GM18526 (cell line): ENCODE results near the gene NLRC5.

ENCODE experiments used
- POLR2A ChIP-seq: IDR thresholded peaks from 3 replicates; pipeline ENCODE4 v1.6.1; 2011; ENCODE audit not compliant: insufficient read length; ENCODE audit errors: extremely low read depth

The NLRC5 gene

GRCh38 chr16:57082664-57083063 lies 93.3 kb downstream of the NLRC5 start:
- no peak for TF ChIP-seq POLR2A

DNA sequence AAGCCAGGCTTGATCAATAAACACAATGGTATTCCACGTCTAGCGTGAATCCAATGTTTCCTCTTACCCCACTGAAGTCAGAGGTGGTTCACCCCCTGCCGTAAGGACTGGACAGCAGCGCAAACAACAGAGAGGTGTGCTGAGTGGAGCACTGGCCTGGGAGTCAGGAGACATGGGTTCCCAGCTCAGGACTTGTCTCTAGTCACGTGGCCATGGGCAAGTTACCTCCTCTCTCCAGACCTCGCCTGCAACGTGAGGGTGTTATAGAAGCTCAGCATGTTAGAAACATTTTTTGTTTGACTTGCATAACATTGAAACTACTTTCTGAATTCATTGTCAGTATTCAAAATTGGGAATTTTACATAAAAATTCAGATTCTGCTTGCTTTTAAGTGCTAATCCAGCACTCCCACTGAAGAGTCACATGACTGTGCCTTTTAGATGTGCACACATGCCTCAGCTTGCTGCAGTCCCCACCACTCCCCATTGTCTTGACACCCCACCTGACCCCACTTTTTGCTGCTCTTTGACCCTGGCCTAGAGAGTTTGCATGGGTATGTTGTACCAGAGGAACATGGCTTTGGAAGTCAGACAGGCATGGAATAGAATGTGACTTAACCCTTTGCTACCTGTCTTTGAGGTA lies 94.2 kb downstream of the NLRC5 start:
- no peak for TF ChIP-seq POLR2A

- no peak for TF ChIP-seq POLR2A
Observed at GRCh38 chr16:57084257-57084770, 95.0 kb downstream of the NLRC5 start.

DNA sequence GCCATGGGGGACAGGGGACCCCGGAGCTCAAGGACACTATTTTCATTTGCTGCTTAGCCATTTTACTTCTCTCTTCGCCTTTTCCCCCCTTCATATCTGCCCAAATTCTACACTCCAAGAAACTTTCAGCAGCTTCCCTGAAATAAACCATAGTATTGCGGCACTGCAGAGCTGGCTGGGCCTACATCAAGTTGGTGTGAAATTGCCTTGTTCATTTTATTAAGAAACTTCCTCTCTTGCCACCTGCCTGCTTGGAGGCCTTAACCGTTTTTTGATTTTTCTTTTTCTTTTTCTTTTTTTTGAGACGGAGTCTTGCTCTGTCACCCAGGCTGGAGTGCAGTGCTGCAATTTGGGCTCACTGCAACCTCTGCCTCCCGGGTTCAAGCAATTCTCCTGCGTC lies 95.6 kb downstream of the NLRC5 start:
- no peak for TF ChIP-seq POLR2A

DNA sequence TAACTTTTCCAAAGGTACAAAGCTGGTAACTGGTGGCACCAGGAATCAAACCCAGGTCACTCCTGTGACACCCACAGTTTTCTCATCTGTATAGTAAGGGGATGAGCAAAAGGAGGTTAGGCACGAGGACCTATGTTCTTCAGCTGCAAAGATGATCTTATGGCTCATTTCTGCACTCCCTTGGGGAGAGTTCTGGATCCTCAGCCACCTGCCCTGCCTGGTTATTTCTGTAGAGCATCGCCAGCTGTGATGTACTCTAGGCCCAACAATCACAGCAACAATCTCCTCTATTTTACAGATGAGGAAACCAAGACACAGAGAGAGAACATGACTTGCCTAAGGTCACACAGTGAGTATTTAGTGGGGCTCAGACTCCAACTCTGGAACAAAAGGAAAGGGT lies 97.6 kb downstream of the NLRC5 start:
- no peak for TF ChIP-seq POLR2A

- no peak for TF ChIP-seq POLR2A
Observed at GRCh38 chr16:57089406-57089805, 100.0 kb downstream of the NLRC5 start.

DNA sequence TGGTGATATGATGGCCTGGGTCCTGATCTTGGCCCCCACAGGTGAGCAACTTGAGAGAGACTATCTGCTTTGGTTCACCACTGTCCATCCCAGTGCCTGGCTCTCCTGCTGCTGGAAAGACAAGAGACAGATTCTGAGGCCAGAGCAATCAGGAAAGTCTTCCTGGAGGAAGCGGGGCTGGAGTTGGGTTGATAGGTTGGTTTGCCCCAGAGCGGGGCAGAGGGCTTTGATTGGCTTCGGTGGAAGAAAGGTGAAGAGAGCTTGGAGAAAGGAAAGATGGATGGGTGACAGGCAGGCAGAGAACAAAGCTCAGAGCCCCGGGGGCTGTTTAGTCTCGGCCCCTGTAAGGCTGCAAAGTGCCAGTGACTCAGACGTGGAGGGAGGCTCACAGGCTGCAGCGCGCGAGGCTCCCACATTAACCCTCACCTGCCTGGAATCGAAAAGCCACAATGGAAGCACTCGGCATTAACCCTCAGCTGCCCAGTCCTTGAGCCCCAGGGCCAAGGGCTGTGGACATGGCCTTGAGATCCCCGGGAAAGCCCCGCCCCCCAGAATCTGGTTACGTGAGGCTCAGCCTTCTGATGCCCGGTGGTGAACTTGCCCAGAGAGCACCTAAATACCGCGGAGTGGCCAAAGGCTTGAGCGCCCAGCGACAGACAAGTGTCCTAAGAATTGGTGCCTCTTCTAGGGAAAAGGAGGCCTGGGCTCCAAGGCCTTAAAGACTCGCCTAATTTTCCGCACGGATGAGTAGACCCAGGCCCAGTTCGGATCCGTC lies 102.0 kb downstream of the NLRC5 start:
- no peak for TF ChIP-seq POLR2A

DNA sequence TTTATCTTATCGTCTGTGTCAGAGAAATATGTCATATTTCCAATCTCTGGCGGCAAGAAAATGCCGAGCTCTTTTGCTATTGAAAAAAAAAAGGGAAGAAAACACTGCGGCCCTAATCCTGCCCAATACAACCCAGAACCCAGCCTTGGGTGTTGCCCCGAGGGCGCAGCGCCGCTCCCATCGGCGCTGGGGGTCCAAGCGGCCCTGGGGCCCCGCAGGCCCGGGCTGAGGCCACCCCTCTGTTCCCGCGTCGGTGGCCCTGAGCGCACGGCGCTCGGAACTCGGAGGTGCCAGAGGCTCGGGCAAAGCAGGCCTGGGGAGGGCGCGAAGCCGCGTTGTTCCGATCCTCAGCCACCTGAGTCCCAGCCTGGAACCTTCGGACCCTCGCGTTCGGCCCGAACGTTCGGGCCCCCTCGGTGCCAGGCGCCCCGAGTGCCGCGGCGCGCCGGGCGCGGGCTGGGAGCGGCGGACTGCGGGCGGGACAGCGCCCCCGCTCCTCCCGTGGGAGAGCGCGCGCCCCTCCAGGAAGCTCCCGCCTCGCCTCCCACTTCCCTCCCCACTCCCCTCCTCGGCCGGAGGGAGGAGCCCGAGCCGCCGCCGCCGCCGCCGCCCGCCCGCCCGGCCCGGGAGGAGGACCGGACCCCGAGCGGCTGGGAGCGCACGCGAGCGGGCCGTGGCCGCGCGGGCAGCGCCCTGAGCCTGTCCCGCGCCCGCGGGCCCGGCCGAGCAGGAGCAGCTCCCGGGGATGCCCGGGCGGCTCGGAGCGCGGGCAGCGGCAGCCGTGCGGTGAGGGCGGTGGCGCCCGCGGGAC lies 102.8 kb downstream of the NLRC5 start, which contains the start of gene CPNE2:
Gene CPNE2 (plus strand): TSS at position 609 of the 811 bp plus-strand sequence. CDS start 18,160 bp downstream, outside the sequence.
- TF ChIP-seq POLR2A, result no peak

DNA sequence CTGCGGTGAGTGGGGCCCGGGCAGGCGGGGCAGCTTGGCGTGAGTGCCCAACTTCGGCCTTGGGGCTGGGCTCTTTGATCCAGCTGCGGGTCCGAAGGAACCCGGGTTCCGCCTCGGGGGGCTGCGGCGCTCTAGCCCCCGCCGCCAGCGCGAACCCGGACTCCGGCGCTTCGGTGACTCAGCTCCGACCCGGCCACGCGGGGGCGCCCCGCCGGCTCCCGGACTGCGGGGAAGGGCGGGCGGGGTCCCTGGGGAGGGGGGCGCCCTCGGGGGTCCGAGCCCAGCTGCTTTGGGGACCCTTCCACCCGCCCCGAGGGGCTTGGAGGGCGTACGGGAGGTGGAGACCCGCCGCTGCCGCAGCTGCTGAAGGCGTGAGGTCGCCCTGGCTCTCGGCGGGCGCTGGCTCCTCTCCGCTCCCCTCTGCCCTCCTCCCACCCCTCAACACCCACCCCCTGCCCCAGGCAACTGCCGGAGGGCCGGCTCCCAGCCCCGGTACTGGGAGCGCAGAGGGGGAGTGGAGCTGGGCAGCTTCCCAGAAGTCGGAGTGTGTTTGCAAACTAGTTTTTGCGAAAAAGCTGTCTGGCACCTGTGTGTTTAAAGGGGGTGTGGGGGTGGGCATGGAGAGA lies 103.5 kb downstream of the NLRC5 start:
- no peak for TF ChIP-seq POLR2A

DNA sequence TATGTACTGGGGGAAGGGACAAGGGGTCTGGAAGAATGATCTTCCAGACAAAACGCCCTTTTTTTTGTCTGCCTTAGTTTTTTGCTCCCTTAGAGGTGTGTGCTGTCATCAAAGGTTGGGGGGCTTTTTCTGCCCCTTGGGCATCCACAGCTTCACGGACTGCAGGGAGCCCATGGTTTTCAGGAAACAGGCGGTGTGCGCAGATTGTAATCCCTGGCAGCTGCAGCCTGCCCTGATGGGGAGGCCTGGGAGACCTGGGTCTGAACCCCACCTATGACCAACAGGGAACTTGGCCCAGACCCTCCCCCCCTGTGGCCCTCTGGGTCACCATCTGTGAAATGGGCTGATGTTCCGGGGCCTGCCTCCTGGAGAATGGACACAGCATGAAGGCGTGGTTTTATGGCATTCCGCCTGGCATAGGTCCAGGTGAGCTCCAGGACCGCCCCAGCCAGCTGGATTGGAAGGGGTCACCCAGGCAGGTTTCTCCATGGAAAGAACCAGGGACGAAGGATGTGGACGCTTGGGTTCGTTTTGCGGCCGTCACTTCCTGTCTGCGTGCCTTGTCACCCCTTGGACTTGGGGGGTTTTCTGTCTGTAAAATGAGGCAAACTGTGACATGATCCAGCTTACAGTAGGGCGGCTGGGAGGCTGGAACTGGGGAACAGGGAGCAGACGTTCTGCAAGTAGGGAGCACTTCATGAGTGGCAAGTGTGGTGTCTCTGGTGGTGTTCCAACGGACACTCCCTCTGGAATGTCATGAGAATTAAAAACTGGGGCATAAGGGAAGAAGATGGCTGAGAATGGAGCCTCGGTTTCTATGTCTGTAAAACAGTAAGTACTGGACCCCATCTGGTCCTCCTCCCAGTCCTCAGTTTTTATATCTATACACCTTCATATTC lies 104.6 kb downstream of the NLRC5 start:
- TF ChIP-seq POLR2A, result no peak

GRCh38 chr16:57094911-57095310 lies 105.6 kb downstream of the NLRC5 start:
- TF ChIP-seq POLR2A, result no peak

DNA sequence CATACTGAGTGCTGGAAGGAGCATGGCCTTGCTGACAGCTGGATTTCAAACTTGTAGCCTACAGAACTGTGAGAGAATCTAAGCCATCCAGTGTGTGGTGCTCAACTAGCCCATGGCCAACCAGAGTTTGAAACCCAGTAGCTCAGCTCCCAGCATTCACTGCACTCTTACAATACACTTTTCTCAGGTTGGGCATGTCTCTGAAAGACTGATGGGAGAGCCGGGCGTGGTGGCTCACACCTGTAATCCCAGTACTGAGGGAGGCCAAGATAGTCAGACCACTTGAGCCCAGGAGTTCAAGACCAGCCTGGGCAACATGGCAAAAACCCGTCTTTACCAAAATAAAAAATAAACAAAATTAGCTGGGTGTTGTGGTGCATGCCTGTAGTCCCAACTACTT lies 106.8 kb downstream of the NLRC5 start:
- no peak for TF ChIP-seq POLR2A

DNA sequence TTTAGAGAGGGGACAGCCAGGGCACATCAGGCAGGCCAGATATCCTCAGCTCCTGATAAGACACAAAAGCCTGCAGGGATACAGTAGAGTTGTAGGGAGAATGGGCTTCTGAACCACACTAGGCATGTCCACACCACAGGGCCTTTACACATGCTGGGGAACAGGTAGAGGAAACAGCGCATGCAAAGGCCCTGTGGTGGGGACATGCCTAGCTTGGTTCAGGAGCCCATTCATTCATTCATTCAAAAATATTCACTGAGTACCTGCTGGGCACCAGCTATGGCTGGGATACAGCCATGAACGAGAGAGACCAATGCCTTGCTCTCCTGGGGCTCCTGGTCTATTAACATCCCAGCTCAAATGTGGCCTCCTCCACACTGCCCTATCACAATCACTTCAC lies 107.4 kb downstream of the NLRC5 start:
- no peak for TF ChIP-seq POLR2A

DNA sequence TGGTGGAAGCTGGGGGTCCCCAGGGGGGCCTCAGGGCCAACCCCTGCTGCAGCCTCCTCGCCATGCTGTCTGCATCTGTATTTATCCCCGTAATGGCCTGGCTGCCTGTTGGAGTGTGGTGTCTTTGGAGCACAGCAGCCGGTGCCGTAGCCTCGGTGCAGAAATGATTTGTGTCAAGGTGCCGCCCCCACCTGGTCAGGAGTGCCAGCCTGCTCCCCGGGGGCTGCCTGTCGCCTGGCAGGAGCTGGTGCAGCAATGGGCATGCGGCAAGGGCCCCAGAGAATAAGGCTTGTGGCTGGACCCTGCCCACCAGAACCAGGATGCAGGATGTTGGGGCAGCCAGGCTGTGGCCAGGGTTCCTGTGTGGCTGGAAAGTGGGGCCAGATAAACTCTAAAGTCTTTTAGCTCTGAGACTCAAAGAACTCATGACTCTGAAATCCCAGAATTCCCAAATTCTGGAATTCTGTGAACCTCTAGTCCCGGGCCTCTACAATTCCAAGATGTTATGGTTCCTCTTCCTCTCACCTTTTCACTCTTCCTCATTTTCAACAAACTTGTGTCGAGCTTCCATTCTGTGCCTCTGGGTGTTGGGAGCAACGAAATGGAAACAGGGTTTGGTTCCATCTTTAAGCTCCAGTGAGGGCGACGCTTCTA lies 109.0 kb downstream of the NLRC5 start:
- no peak for TF ChIP-seq POLR2A
